Smooth muscle cell of bladder (primary cell): Measurements from ENCODE around the gene HTRA3. TPM values are rescaled to one million over a fixed set of nuclear protein-coding genes. Genes with fewer than 3 reads are reported as not detected.

Experiments used
- total RNA-seq: library from RNA; depleted of rRNA; stranded (reverse); fragments of >200 nt; gene quantifications from 2 replicates; pipeline ENCODE4 v1.2.3, GENCODE V29; 2014

Gene HTRA3
- total RNA-seq = 5.8 and 10.4 TPM in 2 replicates

GRCh38 chr4:8269535-8270417, at the start of gene HTRA3:
HTRA3 (plus strand) TSS chr4:8269754; CDS start chr4:8269969, 215 bp downstream.

Other genes with a start within 250 kb of the HTRA3 start
- gene ABLIM2, start 110.9 kb upstream of the HTRA3 start, total RNA-seq = 0.09 and 0.14 TPM in 2 replicates
- gene SH3TC1, start 70.5 kb upstream of the HTRA3 start, total RNA-seq = 1.0 and 1.7 TPM in 2 replicates
- gene ACOX3, start 171.0 kb downstream of the HTRA3 start, total RNA-seq = 21.8 and 27.7 TPM in 2 replicates
- gene TRMT44, start 171.0 kb downstream of the HTRA3 start, total RNA-seq = 10.5 and 14.1 TPM in 2 replicates